ENCODE results near the gene GABRR2. TPM values are rescaled to one million over a fixed set of nuclear protein-coding genes. Genes with fewer than 3 reads are reported as not detected.

The GABRR2 gene
- polyA plus RNA-seq, 1 donor from 2014 or later = 0.31 TPM

GRCh38 chr6:89269252-89269651 is 45.8 kb downstream of the GABRR2 start:
- H2AFZ ChIP-seq (ENCODE audit: low read depth, low read length) = no peak overlapping the region
- H3F3A ChIP-seq (ENCODE audit: insufficient read depth, low read length, poor library complexity, severe bottlenecking) = no peaks in the 10 kb centered on the region
- no peaks in the 10 kb centered on the region for H3K27me3 ChIP-seq (ENCODE audit: insufficient read depth, low read depth, low read length)
- no peak overlapping the region for H3K4me2 ChIP-seq (ENCODE audit: low read length)
- TF ChIP-seq CTCF (IDR thresholded peaks at IDR 0.05; ENCODE audit: poor library complexity, severe bottlenecking) = no peak
- TF ChIP-seq EP300 (conservative IDR thresholded peaks at IDR 0.05; ENCODE audit: poor library complexity, severe bottlenecking) = no peak
- TF ChIP-seq REST (IDR thresholded peaks at IDR 0.05; ENCODE audit: borderline replicate concordance) = no peak
- TF ChIP-seq TAF1 (IDR thresholded peaks at IDR 0.05; ENCODE audit: low read depth) = no peak
- TF ChIP-seq SMC3 (conservative IDR thresholded peaks at IDR 0.05; ENCODE audit: poor library complexity) = no peak
- no peak for TF ChIP-seq RAD21 (conservative IDR thresholded peaks at IDR 0.05)
- no peak for TF ChIP-seq MXI1 (conservative IDR thresholded peaks at IDR 0.05; ENCODE audit: poor library complexity, severe bottlenecking)
- TF ChIP-seq EZH2 (IDR thresholded peaks at IDR 0.05; ENCODE audit: borderline replicate concordance, insufficient read depth, low read length, poor library complexity, severe bottlenecking) = no peak
- no peak for TF ChIP-seq POLR2AphosphoS5 (IDR thresholded peaks at IDR 0.05)
- no peak overlapping the region for H3K9ac ChIP-seq (ENCODE audit: low read length)
- no peak overlapping the region for H3K27ac ChIP-seq (ENCODE audit: low read length)
- no peaks in the 10 kb centered on the region for H4K20me1 ChIP-seq (ENCODE audit: insufficient read depth)
- no peak overlapping the region for H3K4me3 ChIP-seq (ENCODE audit: low read length)
- no peaks in the 10 kb centered on the region for H3K79me2 ChIP-seq (replicated peaks; ENCODE audit: insufficient read depth, low read length)
- H3K9me2 ChIP-seq (ENCODE audit: insufficient read depth, low read length) = no peaks in the 10 kb centered on the region
- no peaks in the 10 kb centered on the region for H3K36me3 ChIP-seq (ENCODE audit: insufficient read depth, low read length)
- no peaks in the 10 kb centered on the region for H3K9me3 ChIP-seq (ENCODE audit: low read length)

GRCh38 chr6:89268776-89269175 is 46.3 kb downstream of the GABRR2 start:
- H3K27ac ChIP-seq (ENCODE audit: low read length) = no peak overlapping the region
- no peak overlapping the region for H3K4me3 ChIP-seq (ENCODE audit: low read length)
- H3K9ac ChIP-seq (ENCODE audit: low read length) = no peak overlapping the region
- H3K36me3 ChIP-seq (ENCODE audit: insufficient read depth, low read length) = no peaks in the 10 kb centered on the region
- H3K79me2 ChIP-seq (replicated peaks; ENCODE audit: insufficient read depth, low read length) = no peaks in the 10 kb centered on the region
- H3F3A ChIP-seq (ENCODE audit: insufficient read depth, low read length, poor library complexity, severe bottlenecking) = no peaks in the 10 kb centered on the region
- no peaks in the 10 kb centered on the region for H4K20me1 ChIP-seq (ENCODE audit: insufficient read depth)
- H2AFZ ChIP-seq (ENCODE audit: low read depth, low read length) = no peak overlapping the region
- no peaks in the 10 kb centered on the region for H3K9me3 ChIP-seq (ENCODE audit: low read length)
- no peaks in the 10 kb centered on the region for H3K9me2 ChIP-seq (ENCODE audit: insufficient read depth, low read length)
- H3K27me3 ChIP-seq (ENCODE audit: insufficient read depth, low read depth, low read length) = no peaks in the 10 kb centered on the region
- no peak overlapping the region for H3K4me2 ChIP-seq (ENCODE audit: low read length)
- TF ChIP-seq MXI1 (conservative IDR thresholded peaks at IDR 0.05; ENCODE audit: poor library complexity, severe bottlenecking) (no peak), CTCF (IDR thresholded peaks at IDR 0.05; ENCODE audit: poor library complexity, severe bottlenecking) (no peak), TAF1 (IDR thresholded peaks at IDR 0.05; ENCODE audit: low read depth) (no peak), SMC3 (conservative IDR thresholded peaks at IDR 0.05; ENCODE audit: poor library complexity) (no peak), REST (IDR thresholded peaks at IDR 0.05; ENCODE audit: borderline replicate concordance) (no peak), EZH2 (IDR thresholded peaks at IDR 0.05; ENCODE audit: borderline replicate concordance, insufficient read depth, low read length, poor library complexity, severe bottlenecking) (no peak), POLR2AphosphoS5 (IDR thresholded peaks at IDR 0.05) (no peak), RAD21 (conservative IDR thresholded peaks at IDR 0.05) (no peak), EP300 (conservative IDR thresholded peaks at IDR 0.05; ENCODE audit: poor library complexity, severe bottlenecking) (no peak)
